Measurements from ENCODE around the gene PIEZO2. TPM values are rescaled to one million over a fixed set of nuclear protein-coding genes. Genes with fewer than 3 reads are reported as not detected.

The PIEZO2 gene
- total RNA-seq, 1 experiment from 2014 or later, result 10.7 TPM

DNA sequence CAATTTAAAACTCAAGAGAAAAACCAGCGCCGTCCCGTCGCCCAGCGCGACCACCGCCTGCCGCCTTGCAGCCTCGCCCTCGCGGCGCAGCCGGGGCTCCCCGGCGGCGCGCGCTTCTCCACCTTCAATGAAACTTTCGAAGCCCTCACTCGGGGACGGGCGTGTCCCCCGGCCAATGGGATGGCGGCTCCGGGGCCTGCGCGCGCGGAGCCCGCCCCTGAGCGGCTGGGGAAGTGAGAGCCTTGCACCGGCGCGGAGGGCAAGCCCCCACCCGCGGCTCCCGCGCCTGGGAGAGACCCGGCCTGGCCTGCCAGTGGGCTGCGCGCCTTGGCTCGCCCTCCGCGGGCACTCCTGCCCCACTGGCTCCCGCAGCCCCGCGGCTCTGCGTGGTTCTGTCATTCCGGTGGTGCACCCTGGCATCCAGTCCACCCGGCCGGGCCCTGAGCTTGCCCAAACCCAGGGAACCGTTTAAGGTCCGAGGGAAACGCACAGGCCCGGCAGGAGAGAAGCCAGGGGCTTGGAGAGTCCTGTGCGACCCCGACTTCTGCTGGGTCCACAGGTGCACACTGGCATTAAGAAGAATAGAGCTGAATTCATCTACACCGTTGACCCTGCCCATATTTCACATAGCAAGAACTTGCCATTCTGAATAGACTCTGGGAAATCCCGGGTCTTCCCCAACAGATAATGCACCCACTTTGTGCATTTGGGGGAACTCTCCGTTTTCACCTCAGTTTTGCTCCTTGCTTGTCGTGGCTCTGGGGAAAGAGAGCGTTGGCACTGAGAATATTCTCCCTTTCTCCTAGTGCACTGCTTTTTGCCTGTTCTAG is at the start of gene PIEZO2 (continued):
- TF ChIP-seq, protein P1, sequence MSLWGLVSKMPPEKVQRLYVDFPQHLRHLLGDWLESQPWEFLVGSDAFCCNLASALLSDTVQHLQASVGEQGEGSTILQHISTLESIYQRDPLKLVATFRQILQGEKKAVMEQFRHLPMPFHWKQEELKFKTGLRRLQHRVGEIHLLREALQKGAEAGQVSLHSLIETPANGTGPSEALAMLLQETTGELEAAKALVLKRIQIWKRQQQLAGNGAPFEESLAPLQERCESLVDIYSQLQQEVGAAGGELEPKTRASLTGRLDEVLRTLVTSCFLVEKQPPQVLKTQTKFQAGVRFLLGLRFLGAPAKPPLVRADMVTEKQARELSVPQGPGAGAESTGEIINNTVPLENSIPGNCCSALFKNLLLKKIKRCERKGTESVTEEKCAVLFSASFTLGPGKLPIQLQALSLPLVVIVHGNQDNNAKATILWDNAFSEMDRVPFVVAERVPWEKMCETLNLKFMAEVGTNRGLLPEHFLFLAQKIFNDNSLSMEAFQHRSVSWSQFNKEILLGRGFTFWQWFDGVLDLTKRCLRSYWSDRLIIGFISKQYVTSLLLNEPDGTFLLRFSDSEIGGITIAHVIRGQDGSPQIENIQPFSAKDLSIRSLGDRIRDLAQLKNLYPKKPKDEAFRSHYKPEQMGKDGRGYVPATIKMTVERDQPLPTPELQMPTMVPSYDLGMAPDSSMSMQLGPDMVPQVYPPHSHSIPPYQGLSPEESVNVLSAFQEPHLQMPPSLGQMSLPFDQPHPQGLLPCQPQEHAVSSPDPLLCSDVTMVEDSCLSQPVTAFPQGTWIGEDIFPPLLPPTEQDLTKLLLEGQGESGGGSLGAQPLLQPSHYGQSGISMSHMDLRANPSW (CRISPR knock-in tag; conservative IDR thresholded peaks at IDR 0.05; ENCODE audit: low read depth), result no peak
- TF ChIP-seq, protein P2, sequence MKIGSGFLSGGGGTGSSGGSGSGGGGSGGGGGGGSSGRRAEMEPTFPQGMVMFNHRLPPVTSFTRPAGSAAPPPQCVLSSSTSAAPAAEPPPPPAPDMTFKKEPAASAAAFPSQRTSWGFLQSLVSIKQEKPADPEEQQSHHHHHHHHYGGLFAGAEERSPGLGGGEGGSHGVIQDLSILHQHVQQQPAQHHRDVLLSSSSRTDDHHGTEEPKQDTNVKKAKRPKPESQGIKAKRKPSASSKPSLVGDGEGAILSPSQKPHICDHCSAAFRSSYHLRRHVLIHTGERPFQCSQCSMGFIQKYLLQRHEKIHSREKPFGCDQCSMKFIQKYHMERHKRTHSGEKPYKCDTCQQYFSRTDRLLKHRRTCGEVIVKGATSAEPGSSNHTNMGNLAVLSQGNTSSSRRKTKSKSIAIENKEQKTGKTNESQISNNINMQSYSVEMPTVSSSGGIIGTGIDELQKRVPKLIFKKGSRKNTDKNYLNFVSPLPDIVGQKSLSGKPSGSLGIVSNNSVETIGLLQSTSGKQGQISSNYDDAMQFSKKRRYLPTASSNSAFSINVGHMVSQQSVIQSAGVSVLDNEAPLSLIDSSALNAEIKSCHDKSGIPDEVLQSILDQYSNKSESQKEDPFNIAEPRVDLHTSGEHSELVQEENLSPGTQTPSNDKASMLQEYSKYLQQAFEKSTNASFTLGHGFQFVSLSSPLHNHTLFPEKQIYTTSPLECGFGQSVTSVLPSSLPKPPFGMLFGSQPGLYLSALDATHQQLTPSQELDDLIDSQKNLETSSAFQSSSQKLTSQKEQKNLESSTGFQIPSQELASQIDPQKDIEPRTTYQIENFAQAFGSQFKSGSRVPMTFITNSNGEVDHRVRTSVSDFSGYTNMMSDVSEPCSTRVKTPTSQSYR (CRISPR knock-in tag; IDR thresholded peaks at IDR 0.05), result no peak; the same call in 1 of the 2 replicates
- TF ChIP-seq, protein P3, sequence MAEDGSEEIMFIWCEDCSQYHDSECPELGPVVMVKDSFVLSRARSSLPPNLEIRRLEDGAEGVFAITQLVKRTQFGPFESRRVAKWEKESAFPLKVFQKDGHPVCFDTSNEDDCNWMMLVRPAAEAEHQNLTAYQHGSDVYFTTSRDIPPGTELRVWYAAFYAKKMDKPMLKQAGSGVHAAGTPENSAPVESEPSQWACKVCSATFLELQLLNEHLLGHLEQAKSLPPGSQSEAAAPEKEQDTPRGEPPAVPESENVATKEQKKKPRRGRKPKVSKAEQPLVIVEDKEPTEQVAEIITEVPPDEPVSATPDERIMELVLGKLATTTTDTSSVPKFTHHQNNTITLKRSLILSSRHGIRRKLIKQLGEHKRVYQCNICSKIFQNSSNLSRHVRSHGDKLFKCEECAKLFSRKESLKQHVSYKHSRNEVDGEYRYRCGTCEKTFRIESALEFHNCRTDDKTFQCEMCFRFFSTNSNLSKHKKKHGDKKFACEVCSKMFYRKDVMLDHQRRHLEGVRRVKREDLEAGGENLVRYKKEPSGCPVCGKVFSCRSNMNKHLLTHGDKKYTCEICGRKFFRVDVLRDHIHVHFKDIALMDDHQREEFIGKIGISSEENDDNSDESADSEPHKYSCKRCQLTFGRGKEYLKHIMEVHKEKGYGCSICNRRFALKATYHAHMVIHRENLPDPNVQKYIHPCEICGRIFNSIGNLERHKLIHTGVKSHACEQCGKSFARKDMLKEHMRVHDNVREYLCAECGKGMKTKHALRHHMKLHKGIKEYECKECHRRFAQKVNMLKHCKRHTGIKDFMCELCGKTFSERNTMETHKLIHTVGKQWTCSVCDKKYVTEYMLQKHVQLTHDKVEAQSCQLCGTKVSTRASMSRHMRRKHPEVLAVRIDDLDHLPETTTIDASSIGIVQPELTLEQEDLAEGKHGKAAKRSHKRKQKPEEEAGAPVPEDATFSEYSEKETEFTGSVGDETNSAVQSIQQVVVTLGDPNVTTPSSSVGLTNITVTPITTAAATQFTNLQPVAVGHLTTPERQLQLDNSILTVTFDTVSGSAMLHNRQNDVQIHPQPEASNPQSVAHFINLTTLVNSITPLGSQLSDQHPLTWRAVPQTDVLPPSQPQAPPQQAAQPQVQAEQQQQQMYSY (CRISPR knock-in tag; IDR thresholded peaks at IDR 0.05), result peak; percentile 79
- no peak for TF ChIP-seq ZBTB21 (CRISPR knock-in tag; IDR thresholded peaks at IDR 0.05; ENCODE audit: borderline replicate concordance)
- peak; percentile 91 for TF ChIP-seq ETV6 (CRISPR knock-in tag; IDR thresholded peaks at IDR 0.05)
- TF ChIP-seq, protein P4, sequence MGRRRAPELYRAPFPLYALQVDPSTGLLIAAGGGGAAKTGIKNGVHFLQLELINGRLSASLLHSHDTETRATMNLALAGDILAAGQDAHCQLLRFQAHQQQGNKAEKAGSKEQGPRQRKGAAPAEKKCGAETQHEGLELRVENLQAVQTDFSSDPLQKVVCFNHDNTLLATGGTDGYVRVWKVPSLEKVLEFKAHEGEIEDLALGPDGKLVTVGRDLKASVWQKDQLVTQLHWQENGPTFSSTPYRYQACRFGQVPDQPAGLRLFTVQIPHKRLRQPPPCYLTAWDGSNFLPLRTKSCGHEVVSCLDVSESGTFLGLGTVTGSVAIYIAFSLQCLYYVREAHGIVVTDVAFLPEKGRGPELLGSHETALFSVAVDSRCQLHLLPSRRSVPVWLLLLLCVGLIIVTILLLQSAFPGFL (CRISPR knock-in tag; IDR thresholded peaks at IDR 0.05; ENCODE audit: borderline replicate concordance), result no peak
- TF ChIP-seq TEAD4 (CRISPR knock-in tag; IDR thresholded peaks at IDR 0.05), result no peak
- TF ChIP-seq ZNF219 (CRISPR knock-in tag; IDR thresholded peaks at IDR 0.05; ENCODE audit: borderline replicate concordance), result no peak
- TF ChIP-seq, protein P5, sequence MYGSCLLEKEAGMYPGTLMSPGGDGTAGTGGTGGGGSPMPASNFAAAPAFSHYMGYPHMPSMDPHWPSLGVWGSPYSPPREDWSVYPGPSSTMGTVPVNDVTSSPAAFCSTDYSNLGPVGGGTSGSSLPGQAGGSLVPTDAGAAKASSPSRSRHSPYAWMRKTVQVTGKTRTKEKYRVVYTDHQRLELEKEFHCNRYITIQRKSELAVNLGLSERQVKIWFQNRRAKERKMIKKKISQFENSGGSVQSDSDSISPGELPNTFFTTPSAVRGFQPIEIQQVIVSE (CRISPR knock-in tag; IDR thresholded peaks at IDR 0.05; ENCODE audit: borderline replicate concordance), result no peak

DNA sequence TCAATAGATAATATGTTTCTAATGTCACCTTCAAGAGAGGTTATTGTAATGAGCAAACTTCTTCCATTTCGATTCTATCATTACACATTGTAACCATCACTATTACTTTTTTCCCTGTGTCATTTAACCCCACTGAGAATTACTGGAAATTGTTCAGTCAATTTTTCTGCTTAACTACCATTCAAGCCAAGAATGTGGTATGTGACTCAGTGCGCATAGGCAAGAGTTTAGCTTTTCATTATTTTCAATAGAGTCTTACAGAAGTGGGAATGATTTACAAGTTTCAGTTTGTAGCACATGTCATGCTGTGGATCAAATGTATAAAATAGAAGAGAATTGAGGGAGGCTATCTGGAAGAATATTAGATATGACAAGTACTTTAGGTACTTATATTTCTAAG is 34.3 kb upstream of the PIEZO2 start:
- POLR2A ChIA-PET, result no interaction called here
- Mint-ChIP-seq H3K36me3 (no peaks in the 10 kb centered on the region), H3K27me3 (ENCODE audit: low read depth) (no peaks in the 10 kb centered on the region), H3K4me1 (no peaks in the 10 kb centered on the region), H3K4me3 (no peak overlapping the region), H3K27ac (no peak overlapping the region), H3K9me3 (0 out of 2 replicates have a peak, but pooled peaks cover 3% of the 10 kb centered on the region)
- CTCF ChIA-PET, result interaction anchor here (0.6 kb wide), 1 partner anchor 417 kb away, joined by 3 read pairs; no protein-coding TSS in a partner anchor
- DNase-seq (ENCODE audit: low spot score) (no peak), ATAC-seq (no peak)
- TF ChIP-seq GTF2I (CRISPR knock-in tag; conservative IDR thresholded peaks at IDR 0.05), result no peak
- TF ChIP-seq, protein P5 (CRISPR knock-in tag; IDR thresholded peaks at IDR 0.05; ENCODE audit: borderline replicate concordance), result no peak
- TF ChIP-seq ZNF317 (CRISPR knock-in tag; IDR thresholded peaks at IDR 0.05; ENCODE audit: borderline replicate concordance, low read depth), result no peak
- TF ChIP-seq TEAD4 (CRISPR knock-in tag; IDR thresholded peaks at IDR 0.05), result no peak
- TF ChIP-seq ZBTB21 (CRISPR knock-in tag; IDR thresholded peaks at IDR 0.05; ENCODE audit: borderline replicate concordance), result no peak
- TF ChIP-seq ZNF138 (CRISPR knock-in tag; conservative IDR thresholded peaks at IDR 0.05), result no peak
- no peak for TF ChIP-seq NFYB (CRISPR knock-in tag; conservative IDR thresholded peaks at IDR 0.05; ENCODE audit: low read depth)
- TF ChIP-seq, protein P4 (CRISPR knock-in tag; IDR thresholded peaks at IDR 0.05; ENCODE audit: borderline replicate concordance), result no peak
- no peak for TF ChIP-seq NR2C2 (CRISPR knock-in tag; IDR thresholded peaks at IDR 0.05)
- TF ChIP-seq, protein P3 (CRISPR knock-in tag; IDR thresholded peaks at IDR 0.05), result no peak
